ENCODE results near the gene SLC35E2B.

- TF ChIP-seq GPBP1L1 (CRISPR knock-in tag; IDR thresholded peaks at IDR 0.05) = no peak
- TF ChIP-seq ATF5 (CRISPR knock-in tag; IDR thresholded peaks at IDR 0.05; ENCODE audit: low read depth) = no peak
- no peak for TF ChIP-seq POLR2AphosphoS5 (IDR thresholded peaks at IDR 0.05; ENCODE audit: low read depth, low read length)
- TF ChIP-seq CTCF (CRISPR knock-in tag; IDR thresholded peaks at IDR 0.05) = no peak
- TF ChIP-seq FOXO4 (CRISPR knock-in tag; conservative IDR thresholded peaks at IDR 0.05) = no peak
- no peak for TF ChIP-seq E2F1 (CRISPR knock-in tag; IDR thresholded peaks at IDR 0.05)
These were observed 77.7 kb downstream of the SLC35E2B start for GRCh38 chr1:1614954-1615255.

Data from HepG2 (cell line).